GM12878 (cell line): ENCODE measurements around the gene ZNF407. TPM values are rescaled to one million over a fixed set of nuclear protein-coding genes. Genes with fewer than 3 reads are reported as not detected.
"Not testable (repeated sequence)": the region's sequence is repeated elsewhere in the genome, so short reads cannot be mapped to it uniquely, and the experiment has no call there.

Experiments used
- ATAC-seq: fragments of 200-7000 bp; cut with Tn5 transposase; 3 replicates; pipeline ENCODE4 v1.9.1; 2020; ENCODE audit warnings: mild to moderate bottlenecking, moderate library complexity
- BruUV-seq: library from RNA; stranded (reverse); fragments of 400-500 nt; replicated peaks from 2 replicates; lab custom pipeline; 2021; lab: Mats Ljungman, UMichigan
- CTCF ChIA-PET: fragments of 300-600 bp; sonication (Branson Sonifier 250); formaldehyde crosslinking; extraction: SDS; loops from one replicate; lab custom pipeline; 2021; ENCODE audit warnings: inconsistent platforms; lab: Yijun Ruan, JAX
- POLR2A ChIA-PET: fragments of 350-600 bp; formaldehyde crosslinking; extraction: SDS; loops from one replicate; lab custom pipeline; 2021; ENCODE audit warnings: inconsistent platforms; lab: Charles Lee
- RAD21 ChIA-PET: fragments of 300-600 bp; sonication (Branson Sonifier 250); formaldehyde crosslinking; loops from one replicate; lab custom pipeline; 2023; ENCODE audit warnings: antibody characterized with exemption; ENCODE audit not compliant: unreplicated experiment; lab: Charles Lee
- SMC1A ChIA-PET: fragments of 300-600 bp; sonication (Branson Sonifier 250); formaldehyde crosslinking; loops from one replicate; lab custom pipeline; 2023; ENCODE audit not compliant: unreplicated experiment, uncharacterized antibody; lab: Charles Lee
- DNase-seq: peaks from one replicate; pipeline ENCODE4 v3.0.0-alpha.2; 2011; ENCODE audit warnings: low read depth, low spot score
- FAIRE-seq: peaks from 3 replicates; lab custom pipeline; 2011; peaks lifted over from hg19 to GRCh38; lab: Jason Lieb, UNC
- H2AFZ ChIP-seq: 2 replicates; pipeline ENCODE4 v1.6.0; 2011; ENCODE audit warnings: low read depth, low read length, control low read depth; ENCODE audit not compliant: control insufficient read depth
- H3K27ac ChIP-seq: 2 replicates; pipeline ENCODE4 v1.5.1; 2011; ENCODE audit warnings: control low read depth; ENCODE audit not compliant: control insufficient read depth, insufficient read depth
- H3K27me3 ChIP-seq, 2 experiments: replicated peaks in 1 of 2; 2 replicates each; pipeline versions ENCODE4 v1.6.0 to v1.6.1; 2011; ENCODE audit warnings: low read length in 1 of 2; ENCODE audit not compliant: control insufficient read depth in 2 of 2, insufficient read depth in 2 of 2
- H3K36me3 ChIP-seq, 2 experiments: 2 replicates each; pipeline ENCODE4 v1.5.1; 2011; ENCODE audit warnings: low read length in 1 of 2; ENCODE audit not compliant: control insufficient read depth in 2 of 2, insufficient read depth in 2 of 2
- H3K4me1 ChIP-seq: 2 replicates; pipeline ENCODE4 v1.6.1; 2011; ENCODE audit warnings: mild to moderate bottlenecking, low read length, moderate library complexity, mixed read lengths; ENCODE audit not compliant: control insufficient read depth, insufficient read depth
- H3K4me2 ChIP-seq: 2 replicates; pipeline ENCODE4 v1.6.0; 2011; ENCODE audit warnings: control low read depth; ENCODE audit not compliant: control insufficient read depth, insufficient read depth
- H3K4me3 ChIP-seq: fragments of 200-600 bp; sonication (generic); 2 replicates; pipeline ENCODE4 v1.5.1; 2016
- H3K79me2 ChIP-seq: 2 replicates; pipeline ENCODE4 v1.6.0; 2011; ENCODE audit warnings: low read length; ENCODE audit not compliant: control insufficient read depth, insufficient read depth
- H3K9ac ChIP-seq: 2 replicates; pipeline ENCODE4 v1.8.0; 2011; ENCODE audit warnings: low read length, control low read depth, mixed read lengths; ENCODE audit not compliant: control insufficient read depth, insufficient read depth
- H3K9me3 ChIP-seq: replicated peaks from 3 replicates; pipeline ENCODE4 v1.5.1; 2011; ENCODE audit warnings: mild to moderate bottlenecking, low read length; ENCODE audit not compliant: control insufficient read depth, insufficient read depth
- H4K20me1 ChIP-seq: 2 replicates; pipeline ENCODE4 v1.6.0; 2011; ENCODE audit not compliant: control insufficient read depth, insufficient read depth
- BACH1 ChIP-seq: fragments of 450-650 bp; IDR thresholded peaks from 2 replicates; pipeline ENCODE4 v1.6.1; 2017; ENCODE audit warnings: mild to moderate bottlenecking, borderline replicate concordance
- BCL11A ChIP-seq: IDR thresholded peaks from 2 replicates; pipeline ENCODE4 v1.6.1; 2011; ENCODE audit warnings: low read depth, low read length
- BCLAF1 ChIP-seq: fragments of 450-650 bp; IDR thresholded peaks from 2 replicates; pipeline ENCODE4 v1.6.1; 2017; ENCODE audit warnings: antibody characterized with exemption, mild to moderate bottlenecking, moderate library complexity
- E2F4 ChIP-seq: IDR thresholded peaks from 2 replicates; pipeline ENCODE4 v1.6.1; 2012; ENCODE audit warnings: low read depth, low read length, improper control_type of control experiment
- PRDM15 ChIP-seq: fragments of 450-650 bp; formaldehyde crosslinking; IDR thresholded peaks from 2 replicates; pipeline ENCODE4 v1.4.0; 2020; ENCODE audit warnings: mild to moderate bottlenecking, moderate library complexity
- SRF ChIP-seq, 2 experiments: IDR thresholded peaks; 2 replicates each; pipeline ENCODE4 v1.6.1; 2011; ENCODE audit warnings: low read depth in 2 of 2, low read length in 2 of 2, mild to moderate bottlenecking in 1 of 2, moderate library complexity in 1 of 2
- TAF1 ChIP-seq: IDR thresholded peaks from 2 replicates; pipeline ENCODE4 v1.6.1; 2011; ENCODE audit warnings: mild to moderate bottlenecking, low read depth, low read length, borderline replicate concordance
- ZNF207 ChIP-seq: fragments of 450-650 bp; IDR thresholded peaks from 2 replicates; pipeline ENCODE4 v1.6.1; 2014; ENCODE audit warnings: antibody characterized with exemption, mild to moderate bottlenecking, borderline replicate concordance
- ZNF274 ChIP-seq: IDR thresholded peaks from one replicate; pipeline ENCODE4 v1.8.0; 2011; ENCODE audit not compliant: insufficient read length, insufficient read depth
- WGBS: methylation state at CpG from one replicate; pipeline ENCODE4 v1.1.6; 2016; ENCODE audit warnings: low lambda C conversion rate; ENCODE audit not compliant: insufficient replicate concordance, insufficient coverage; ENCODE audit errors: missing lambda C conversion rate; 5-methylcytosine and 5-hydroxymethylcytosine counted together
- in situ Hi-C: fragments of 300-500 bp; cut with MboI; formaldehyde crosslinking; loops from 9 replicates; pipeline ENCODE4 v1.14.3; 2018; ENCODE audit warnings: mixed read lengths
- intact Hi-C: fragments of 100-400 bp; cut with micrococcal nuclease; formaldehyde crosslinking; loops from one replicate; pipeline ENCODE4 v1.14.2; 2022; ENCODE audit not compliant: unreplicated experiment
- polyA plus RNA-seq, 11 experiments: library from polyadenylated mRNA; depleted of rRNA in 4 of 11; unstranded in 6 of 11; stranded (reverse) in 5 of 11; fragments of >200 nt; fragmentation: Nextera tagmentation in 4 of 11; fragmentation: Illumina TruSeq in 1 of 11; extraction: Ambion mirVana in 4 of 11; extraction: Trizol in 1 of 11; gene quantifications; 1 replicate in 1 of 11; 2 replicates in 10 of 11; pipeline versions ENCODE4 v1.2.1 to v1.2.3, GENCODE V29; 2011 to 2016; ENCODE audit warnings: inconsistent platforms in 2 of 11, missing spikeins in 2 of 11, low read depth in 1 of 11
- total RNA-seq, 4 experiments: library from RNA; depleted of rRNA in 3 of 4; stranded (reverse); fragments of >200 nt in 3 of 4; fragmentation: Illumina TruSeq in 1 of 4; extraction: Trizol in 1 of 4; gene quantifications; 2 replicates each; pipeline versions ENCODE4 v1.2.1 to v1.2.3, GENCODE V29; 2013 to 2021

Gene ZNF407
- total and polyA plus RNA-seq, 10 of the 15 experiments (the other 5 are each of a cell fraction or from before 2014, with no cell fraction given), result 0.69 to 11.6 (median 5.3) TPM

- Histone ChIP-seq H3K9ac (no peak overlapping the region), H3K27ac (no peak overlapping the region), H3K9me3 (no peaks in the 10 kb centered on the region), H3K27me3 (no peaks in the 10 kb centered on the region), H4K20me1 (no peaks in the 10 kb centered on the region), H3K4me2 (no peak overlapping the region), H2AFZ (no peak overlapping the region), H3K36me3 (no peaks in the 10 kb centered on the region), H3K79me2 (no peaks in the 10 kb centered on the region), H3K4me1 (no peaks in the 10 kb centered on the region), H3K4me3 (no peak overlapping the region)
- WGBS, result 94% methylated on average over 2 of the region's 2 CpGs
- RAD21 ChIA-PET, result no interaction called here
- SMC1A ChIA-PET, result interaction anchor here (1.1 kb wide), 1 partner anchor 206 kb away, joined by 3 read pairs; no protein-coding TSS in a partner anchor
- ATAC-seq (no peak), FAIRE-seq (no peak), DNase-seq (no peak)
- intact Hi-C loops (no loop called here), in situ Hi-C loops (loop anchor here (25.0 kb wide), 1 partner anchor 306 kb away; no protein-coding TSS in a partner anchor)
- TF ChIP-seq ZNF207 (no peak), BACH1 (no peak), ZNF274 (no peak), TAF1 (no peak), BCL11A (no peak), E2F4 (no peak), BCLAF1 (no peak), PRDM15 (CRISPR knock-in tag) (no peak), SRF (IDR thresholded peaks at IDR 0.05; ENCODE audit: low read depth in 2 of 2, low read length in 2 of 2) (no peak)
- BruUV-seq, result no TSS peak
- POLR2A ChIA-PET, result no interaction called here
- CTCF ChIA-PET, result no interaction called here
Observed at GRCh38 chr18:74967979-74968378, 370.3 kb downstream of the ZNF407 start.

GRCh38 chr18:74971358-74971757 is 373.7 kb downstream of the ZNF407 start:
- H4K20me1 ChIP-seq, H3K4me3 ChIP-seq, POLR2A ChIA-PET, H3K27me3 ChIP-seq, H3K9ac ChIP-seq, H3K27ac ChIP-seq, H3K36me3 ChIP-seq, FAIRE-seq, DNase-seq, BruUV-seq, H3K4me1 ChIP-seq, CTCF ChIA-PET, intact Hi-C loops, ATAC-seq, H3K79me2 ChIP-seq, H2AFZ ChIP-seq, H3K9me3 ChIP-seq, H3K4me2 ChIP-seq: not testable (repeated sequence)
- SMC1A ChIA-PET, result interaction anchor here (0.8 kb wide), 1 partner anchor 47 kb away, joined by 3 read pairs; no protein-coding TSS in a partner anchor
- 98% methylated on average over 3 of the region's 4 CpGs for WGBS
- RAD21 ChIA-PET, result interaction anchor here (1.5 kb wide), 1 partner anchor 319 kb away, joined by 4 read pairs; no protein-coding TSS in a partner anchor
- in situ Hi-C loops, result loop anchor here (25.0 kb wide), 1 partner anchor 309 kb away; no protein-coding TSS in a partner anchor
